ENCODE results near the gene CDK5RAP1.
A peak's percentile ranks its signal among the peaks of the same experiment; 100 is the strongest.

CDK5RAP1 gene

GRCh38 chr20:33404281-33404680 is 3.0 kb upstream of the CDK5RAP1 start:
- H3K4me1 ChIP-seq (ENCODE audit: insufficient read depth, low read length, poor library complexity, severe bottlenecking) = peaks cover 21% of the 10 kb centered on the region
- H3K9ac ChIP-seq (ENCODE audit: low read depth, low read length, poor library complexity, severe bottlenecking) = no peak overlapping the region
- no peaks in the 10 kb centered on the region for H3K9me2 ChIP-seq (replicated peaks; ENCODE audit: low read depth, low read length)
- H3K36me3 ChIP-seq (ENCODE audit: insufficient read depth, low read length) = no peaks in the 10 kb centered on the region
- H3K4me3 ChIP-seq (ENCODE audit: low read length, poor library complexity, severe bottlenecking) = no peak overlapping the region
- H3K9me3 ChIP-seq (ENCODE audit: insufficient read depth, low read depth, low read length) = no peaks in the 10 kb centered on the region
- no peak overlapping the region for H2AFZ ChIP-seq (ENCODE audit: low read length)
- H4K20me1 ChIP-seq (ENCODE audit: insufficient read depth, low read length, poor library complexity, severe bottlenecking) = peaks cover 4% of the 10 kb centered on the region
- H3F3A ChIP-seq (ENCODE audit: low read depth) = no peaks in the 10 kb centered on the region
- no peak for TF ChIP-seq EZH2phosphoT487 (IDR thresholded peaks at IDR 0.05; ENCODE audit: borderline replicate concordance)
- no peak for TF ChIP-seq CTCF (conservative IDR thresholded peaks at IDR 0.05; ENCODE audit: low read length)
- no peaks in the 10 kb centered on the region for H3K27me3 ChIP-seq (ENCODE audit: insufficient read depth, low read length, poor library complexity, severe bottlenecking)
- no peak overlapping the region for H3K4me2 ChIP-seq (ENCODE audit: low read depth, low read length, poor library complexity, severe bottlenecking)
- peaks cover 29% of the 10 kb centered on the region for H3K79me2 ChIP-seq (ENCODE audit: insufficient read depth, low read length)

- Histone ChIP-seq H3K27me3 (ENCODE audit: insufficient read depth, low read length, poor library complexity, severe bottlenecking) (no peaks in the 10 kb centered on the region), H3K36me3 (ENCODE audit: insufficient read depth, low read length) (no peaks in the 10 kb centered on the region), H3K4me1 (ENCODE audit: insufficient read depth, low read length, poor library complexity, severe bottlenecking) (peaks cover 31% of the 10 kb centered on the region), H3F3A (ENCODE audit: low read depth) (no peaks in the 10 kb centered on the region), H3K9ac (ENCODE audit: low read depth, low read length, poor library complexity, severe bottlenecking) (peak overlapping the region; percentile 81), H3K4me2 (ENCODE audit: low read depth, low read length, poor library complexity, severe bottlenecking) (peak overlapping the region; percentile 89), H3K9me3 (ENCODE audit: insufficient read depth, low read depth, low read length) (no peaks in the 10 kb centered on the region), H3K79me2 (ENCODE audit: insufficient read depth, low read length) (peaks cover 47% of the 10 kb centered on the region), H3K9me2 (replicated peaks; ENCODE audit: low read depth, low read length) (no peaks in the 10 kb centered on the region), H4K20me1 (ENCODE audit: insufficient read depth, low read length, poor library complexity, severe bottlenecking) (peaks cover 7% of the 10 kb centered on the region), H3K4me3 (ENCODE audit: low read length, poor library complexity, severe bottlenecking) (peak overlapping the region; percentile 98), H2AFZ (ENCODE audit: low read length) (peak overlapping the region; percentile 93)
- TF ChIP-seq EZH2phosphoT487 (IDR thresholded peaks at IDR 0.05; ENCODE audit: borderline replicate concordance) (no peak), CTCF (conservative IDR thresholded peaks at IDR 0.05; ENCODE audit: low read length) (no peak)
These were observed 626 bp upstream of the CDK5RAP1 start for GRCh38 chr20:33401921-33402369.

- peak overlapping the region; percentile 81 for H3K9ac ChIP-seq (ENCODE audit: low read depth, low read length, poor library complexity, severe bottlenecking)
- no peaks in the 10 kb centered on the region for H3K9me2 ChIP-seq (replicated peaks; ENCODE audit: low read depth, low read length)
- H2AFZ ChIP-seq (ENCODE audit: low read length) = peak overlapping the region; percentile 93
- H4K20me1 ChIP-seq (ENCODE audit: insufficient read depth, low read length, poor library complexity, severe bottlenecking) = peaks cover 9% of the 10 kb centered on the region
- peak overlapping the region; percentile 89 for H3K4me2 ChIP-seq (ENCODE audit: low read depth, low read length, poor library complexity, severe bottlenecking)
- H3K27me3 ChIP-seq (ENCODE audit: insufficient read depth, low read length, poor library complexity, severe bottlenecking) = no peaks in the 10 kb centered on the region
- TF ChIP-seq CTCF (conservative IDR thresholded peaks at IDR 0.05; ENCODE audit: low read length) = peak; percentile 38
- TF ChIP-seq EZH2phosphoT487 (IDR thresholded peaks at IDR 0.05; ENCODE audit: borderline replicate concordance) = no peak
- peaks cover 33% of the 10 kb centered on the region for H3K4me1 ChIP-seq (ENCODE audit: insufficient read depth, low read length, poor library complexity, severe bottlenecking)
- peaks cover 55% of the 10 kb centered on the region for H3K79me2 ChIP-seq (ENCODE audit: insufficient read depth, low read length)
- H3K4me3 ChIP-seq (ENCODE audit: low read length, poor library complexity, severe bottlenecking) = peak overlapping the region; percentile 98
- no peaks in the 10 kb centered on the region for H3F3A ChIP-seq (ENCODE audit: low read depth)
- H3K36me3 ChIP-seq (ENCODE audit: insufficient read depth, low read length) = no peaks in the 10 kb centered on the region
- no peaks in the 10 kb centered on the region for H3K9me3 ChIP-seq (ENCODE audit: insufficient read depth, low read depth, low read length)
These were observed 521 bp downstream of the CDK5RAP1 start for GRCh38 chr20:33400812-33401183.

Data from Loucy (cell line).